Muscle layer of duodenum (tissue), 2 donors: Measurements from ENCODE around the gene THPO.

ENCODE experiments used
- H3K27ac ChIP-seq: one replicate; pipeline ENCODE4 v1.7.0; 2013; ENCODE audit warnings: mild to moderate bottlenecking, low read length
- H3K27me3 ChIP-seq: one replicate; pipeline ENCODE4 v1.7.0; 2013; ENCODE audit warnings: low read depth, mild to moderate bottlenecking, control low read depth, low read length
- H3K36me3 ChIP-seq, 2 donors: one replicate each; pipeline ENCODE4 v1.7.0; 2013; ENCODE audit warnings: low read length in 2 of 2, control low read depth in 1 of 2, mild to moderate bottlenecking in 1 of 2; ENCODE audit not compliant: insufficient read depth in 2 of 2, control insufficient read depth in 1 of 2
- H3K4me1 ChIP-seq, 2 donors: one replicate each; pipeline ENCODE4 v1.7.0; 2013; ENCODE audit warnings: low read length in 2 of 2, mild to moderate bottlenecking in 2 of 2, control low read depth in 1 of 2, moderate library complexity in 1 of 2; ENCODE audit not compliant: insufficient read depth in 2 of 2, control insufficient read depth in 1 of 2
- H3K4me3 ChIP-seq, 2 donors: one replicate each; pipeline ENCODE4 v1.7.0; 2013; ENCODE audit warnings: low read length in 2 of 2, low read depth in 1 of 2, mild to moderate bottlenecking in 1 of 2
- H3K9me3 ChIP-seq, 2 donors: one replicate each; pipeline ENCODE4 v1.7.0; 2013; ENCODE audit warnings: low read length in 2 of 2, control low read depth in 1 of 2, mild to moderate bottlenecking in 1 of 2; ENCODE audit not compliant: control insufficient read depth in 1 of 2
- donor health status: healthy.

THPO gene

DNA sequence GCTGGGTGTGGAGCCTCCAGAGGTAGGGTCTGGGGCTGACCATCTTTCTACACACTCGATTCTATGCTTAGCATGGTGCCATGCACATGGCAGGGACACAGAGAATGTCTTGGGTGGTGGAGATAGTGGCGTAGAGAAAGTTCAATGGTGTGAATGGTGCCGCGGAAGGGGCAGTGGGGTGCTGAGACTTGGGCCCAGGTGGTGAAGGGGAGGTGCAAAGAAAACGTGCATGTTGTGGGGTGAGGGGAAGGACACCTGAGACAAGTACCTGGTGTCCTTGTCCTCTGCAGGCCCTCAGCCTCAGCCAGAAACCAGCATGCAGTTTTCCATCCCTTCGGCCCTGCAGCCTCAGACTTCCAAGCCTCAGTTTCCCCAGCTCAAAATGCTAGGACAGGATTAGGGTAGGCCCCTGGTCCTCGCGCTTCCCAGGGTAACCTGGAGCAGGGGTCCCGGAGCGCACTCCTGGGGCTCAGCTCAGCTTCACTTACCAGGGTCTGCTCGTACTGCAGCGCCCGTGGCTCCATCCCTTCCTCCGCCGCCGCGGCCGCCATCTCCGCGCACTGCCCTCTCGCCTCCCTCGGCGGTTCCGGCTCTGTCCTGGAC, 17.0 kb downstream of the THPO start:
- no peaks in the 10 kb centered on the region for H3K9me3 ChIP-seq
- H3K27me3 ChIP-seq: no peaks in the 10 kb centered on the region
- peaks cover 6 to 18% of the 10 kb centered on the region in 2 donors for H3K36me3 ChIP-seq
- H3K27ac ChIP-seq: peak overlapping the region; percentile 60
- peaks cover 6 to 23% of the 10 kb centered on the region in 2 donors for H3K4me1 ChIP-seq
- H3K4me3 ChIP-seq: peak overlapping the region; percentile 69 to 79

DNA sequence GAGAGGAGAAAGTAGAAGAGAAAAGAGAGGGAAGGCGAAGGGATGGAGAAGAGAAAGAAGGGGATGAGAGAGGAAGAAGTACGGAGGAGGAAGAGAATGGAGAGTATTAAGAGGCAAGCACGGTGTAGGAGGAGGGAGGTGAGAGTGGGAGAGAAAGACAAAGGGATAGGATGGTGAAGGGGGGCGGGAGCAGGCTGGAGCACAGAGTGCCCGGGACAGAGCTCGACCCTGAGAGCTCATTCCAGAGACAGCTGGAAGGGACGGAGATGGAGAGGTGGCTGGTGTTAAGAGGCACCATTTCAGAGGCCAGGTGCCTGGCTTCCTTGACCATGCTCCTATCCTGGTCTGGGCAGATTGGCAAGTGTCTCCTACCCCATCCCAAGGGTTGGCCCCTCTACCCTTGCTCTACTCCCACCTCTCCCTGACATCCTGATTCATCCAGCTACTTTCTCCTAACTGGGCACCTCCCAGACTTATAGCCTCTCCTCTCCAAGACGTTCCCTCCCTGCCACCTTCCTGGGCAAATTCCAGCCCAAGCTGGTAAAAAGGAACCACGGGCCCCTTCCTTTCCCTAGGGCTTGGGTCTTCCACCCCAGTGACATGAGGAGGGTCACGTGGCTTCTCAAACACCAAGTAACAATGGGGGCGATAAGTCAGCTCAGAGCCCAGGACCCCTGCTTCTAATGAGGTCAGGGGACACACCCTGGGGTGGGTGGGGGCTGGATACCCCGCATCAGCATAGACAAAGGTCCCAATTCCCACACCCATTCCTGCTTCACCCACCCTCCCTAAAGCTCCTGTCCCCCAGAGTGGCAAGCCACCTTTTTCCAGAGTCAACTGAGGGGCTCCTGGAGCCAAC, 17.7 kb downstream of the THPO start:
- H3K4me1 ChIP-seq: peaks cover 6 to 23% of the 10 kb centered on the region in 2 donors
- no peak overlapping the region for H3K27ac ChIP-seq
- peak overlapping the region; percentile 69 to 79 for H3K4me3 ChIP-seq
- H3K9me3 ChIP-seq: no peaks in the 10 kb centered on the region
- H3K27me3 ChIP-seq: no peaks in the 10 kb centered on the region
- H3K36me3 ChIP-seq: peaks cover 7 to 18% of the 10 kb centered on the region in 2 donors

DNA sequence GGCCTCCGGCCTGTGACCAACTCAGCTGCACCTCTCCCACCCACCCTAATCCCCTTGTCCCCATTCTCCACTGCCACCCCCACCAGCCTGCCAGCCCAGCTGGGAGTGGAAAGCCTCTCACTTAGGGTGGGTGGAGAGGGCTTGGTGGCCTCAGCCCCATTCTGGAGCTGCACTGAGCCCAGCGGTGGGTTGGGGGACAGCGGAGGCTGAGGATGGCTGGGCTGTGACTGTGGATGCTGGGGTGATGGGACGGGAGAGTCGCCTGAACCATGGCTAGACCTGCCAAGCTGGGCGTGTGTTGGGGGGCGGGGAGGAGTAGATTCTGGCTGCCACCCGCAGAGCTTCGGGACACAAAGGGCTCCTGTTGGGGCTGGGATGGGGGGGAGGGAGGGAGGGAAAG, 18.4 kb downstream of the THPO start:
- H3K9me3 ChIP-seq: no peaks in the 10 kb centered on the region
- H3K4me1 ChIP-seq: peaks cover 6 to 21% of the 10 kb centered on the region in 2 donors
- H3K27me3 ChIP-seq: no peaks in the 10 kb centered on the region
- peaks cover 4 to 22% of the 10 kb centered on the region in 2 donors for H3K36me3 ChIP-seq
- H3K4me3 ChIP-seq: no peak overlapping the region
- no peak overlapping the region for H3K27ac ChIP-seq

DNA sequence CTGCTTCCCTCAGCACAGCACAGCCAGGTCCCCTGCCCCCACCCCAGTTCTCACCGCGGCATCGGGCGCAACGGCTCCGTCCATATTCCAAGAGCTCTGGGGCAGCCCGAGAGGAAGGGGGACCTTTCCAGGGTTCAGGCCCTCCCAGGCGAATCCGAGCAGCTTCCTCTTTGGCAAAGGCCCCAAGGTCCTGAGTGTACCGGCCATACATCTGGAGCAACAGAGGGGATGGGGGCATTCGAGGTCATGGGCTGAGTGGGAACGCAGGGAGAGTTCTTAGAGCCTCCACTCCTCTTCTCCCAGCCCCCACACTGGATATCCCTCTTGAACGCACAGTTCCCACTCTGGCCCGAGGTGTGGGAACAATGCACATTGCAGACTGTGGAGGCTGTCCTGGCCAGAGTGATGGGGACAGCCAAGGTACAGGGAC, 19.1 kb downstream of the THPO start:
- Histone ChIP-seq H3K27me3 (no peaks in the 10 kb centered on the region), H3K36me3 (peaks cover 3 to 22% of the 10 kb centered on the region in 2 donors), H3K4me1 (peaks cover 6 to 15% of the 10 kb centered on the region in 2 donors), H3K27ac (no peak overlapping the region), H3K9me3 (no peaks in the 10 kb centered on the region), H3K4me3 (no peak overlapping the region)

DNA sequence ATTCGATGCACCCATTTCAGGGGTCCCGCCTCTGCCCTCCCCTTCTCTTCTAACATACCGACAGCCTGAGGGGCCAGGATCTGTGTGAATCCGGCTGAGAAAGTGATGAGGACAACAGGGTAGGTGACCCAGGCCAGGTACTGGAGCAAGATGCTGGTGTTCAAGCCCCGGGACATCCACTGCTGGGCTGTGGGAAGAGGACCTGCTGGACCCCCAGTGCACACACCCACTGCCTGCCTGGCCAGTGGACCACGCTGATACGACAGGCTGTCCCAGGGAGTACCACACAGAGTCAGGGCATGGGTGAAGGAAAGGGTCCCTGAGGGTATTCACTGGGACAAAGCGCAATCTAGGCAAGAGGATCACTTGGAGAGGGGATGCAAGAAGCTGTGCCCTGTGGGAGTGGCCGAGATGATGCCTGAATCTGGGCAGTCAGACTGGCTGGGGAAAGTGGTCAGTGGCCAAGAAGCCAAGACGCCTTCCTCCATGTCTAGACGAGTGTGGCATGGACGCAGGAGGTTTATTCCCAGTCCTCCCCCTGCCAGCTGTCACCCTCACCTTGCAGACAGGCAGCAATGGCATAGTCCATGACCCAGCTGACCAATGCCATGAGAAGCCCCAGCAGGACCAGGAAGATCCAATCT, 19.8 kb downstream of the THPO start:
- peaks cover 3 to 22% of the 10 kb centered on the region in 2 donors for H3K36me3 ChIP-seq
- no peaks in the 10 kb centered on the region for H3K27me3 ChIP-seq
- H3K27ac ChIP-seq: no peak overlapping the region

DNA sequence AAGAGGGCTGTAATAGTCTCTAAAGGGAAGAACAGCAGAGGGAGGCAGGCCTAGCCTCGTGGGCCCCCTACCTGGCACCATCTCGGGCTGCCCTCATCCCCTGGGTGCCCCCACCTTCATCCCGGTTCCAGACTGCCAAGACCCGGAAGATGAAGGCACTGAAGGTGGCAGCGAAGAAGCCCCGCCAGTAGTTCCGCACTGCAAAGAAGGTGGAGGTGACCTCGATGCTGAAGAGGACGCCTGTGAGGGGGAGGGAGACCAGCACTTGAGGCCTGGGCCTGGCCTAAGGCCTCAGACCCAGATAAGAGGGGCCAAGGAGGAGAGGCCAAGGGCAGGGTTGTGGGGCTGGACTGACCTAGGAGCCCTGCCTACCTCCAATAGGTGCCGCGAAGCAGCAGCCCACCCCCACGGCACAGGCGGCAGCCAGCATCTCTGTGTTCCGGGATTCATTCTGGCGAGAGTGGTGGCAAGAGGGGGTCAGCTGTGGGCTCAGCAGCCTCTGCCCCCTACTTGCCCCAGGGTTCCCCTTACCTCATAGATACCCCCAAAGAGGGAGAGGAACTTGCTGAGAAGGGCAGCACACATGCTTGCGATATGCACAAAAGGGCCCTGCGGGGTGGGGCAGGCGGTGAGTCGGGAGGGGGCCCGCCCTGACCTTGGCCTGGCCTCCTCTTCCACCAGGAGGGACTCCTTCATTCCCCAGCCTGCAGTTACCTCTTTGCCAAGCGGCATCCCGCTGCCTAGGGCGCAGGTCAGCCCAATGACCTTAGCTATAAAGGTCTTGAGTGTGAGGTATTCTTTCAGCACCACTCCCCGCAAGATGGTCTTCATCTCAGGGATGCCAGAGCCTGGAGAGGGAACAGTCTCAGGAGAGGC, 20.5 kb downstream of the THPO start:
- Histone ChIP-seq H3K27me3 (no peaks in the 10 kb centered on the region), H3K9me3 (no peaks in the 10 kb centered on the region), H3K36me3 (peaks cover 3 to 19% of the 10 kb centered on the region in 2 donors), H3K27ac (no peak overlapping the region), H3K4me1 (peaks cover 6 to 11% of the 10 kb centered on the region in 2 donors), H3K4me3 (no peak overlapping the region)

More for the DNA sequence above, 19.8 kb downstream of the THPO start:
- Histone ChIP-seq H3K9me3 (no peaks in the 10 kb centered on the region), H3K4me1 (peaks cover 6 to 11% of the 10 kb centered on the region in 2 donors), H3K4me3 (no peak overlapping the region)

DNA sequence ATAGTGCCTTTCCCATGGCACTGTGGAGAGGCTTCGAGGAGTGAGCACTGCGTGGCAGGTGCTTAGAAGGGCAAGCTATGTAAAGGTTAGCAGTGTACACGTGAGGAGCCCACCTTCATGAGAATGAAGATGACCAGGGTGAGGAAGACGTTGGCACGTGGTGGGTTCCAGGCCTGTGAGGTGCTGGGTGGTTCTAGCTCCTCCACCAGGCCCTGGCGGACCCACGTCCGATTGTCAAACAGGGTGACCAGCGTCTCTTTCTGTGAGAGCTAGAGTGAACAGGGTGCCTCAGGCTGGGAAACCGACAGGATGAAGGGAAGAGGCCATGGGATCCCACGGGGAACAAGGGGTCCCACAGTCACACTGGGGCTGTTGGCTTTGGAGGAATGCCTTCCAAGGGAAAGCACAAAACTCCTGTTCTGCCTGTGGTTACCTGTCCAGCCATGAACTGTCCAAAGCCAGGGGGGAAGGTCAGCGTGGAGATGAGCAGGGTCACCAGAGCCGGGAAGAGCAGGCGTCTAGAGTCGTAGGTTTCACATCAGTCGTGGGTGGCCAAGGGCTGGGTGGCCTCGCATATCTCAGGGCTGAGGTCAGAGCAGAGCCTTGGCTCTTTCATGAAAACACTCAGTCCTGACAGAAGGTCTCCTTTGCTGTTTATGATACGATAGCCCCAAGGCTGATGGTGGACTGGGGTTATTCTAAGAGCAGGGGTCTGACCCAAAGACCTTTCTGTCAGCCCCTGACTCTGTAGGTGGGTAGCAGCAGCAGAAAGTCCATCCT, 22.6 kb downstream of the THPO start:
- H3K27ac ChIP-seq: no peak overlapping the region

DNA sequence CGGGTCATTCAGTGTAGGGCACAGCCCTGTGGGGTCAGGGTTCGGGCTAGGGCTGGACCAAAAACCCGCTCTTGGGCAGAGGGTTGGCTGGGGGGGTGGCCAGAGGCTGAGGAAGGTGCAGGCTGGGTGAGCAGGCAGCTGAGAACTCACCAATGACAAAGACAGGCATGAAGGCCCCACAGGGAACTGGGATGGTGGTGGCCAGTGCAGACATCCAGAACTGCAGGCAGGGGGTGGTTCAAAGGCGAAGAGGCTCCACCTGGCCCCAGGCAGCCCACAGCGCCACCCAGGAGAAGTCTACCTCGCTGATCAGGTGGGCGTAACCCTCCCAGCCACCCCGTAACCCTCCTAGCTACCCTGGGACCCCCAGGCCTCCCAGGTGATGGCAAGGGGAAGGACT, 23.3 kb downstream of the THPO start:
- no peak overlapping the region for H3K27ac ChIP-seq
- peaks cover 3 to 19% of the 10 kb centered on the region in 2 donors for H3K36me3 ChIP-seq
- no peaks in the 10 kb centered on the region for H3K27me3 ChIP-seq
- H3K4me3 ChIP-seq: no peak overlapping the region
- peaks cover 0 to 8% of the 10 kb centered on the region in 2 donors for H3K4me1 ChIP-seq
- no peaks in the 10 kb centered on the region for H3K9me3 ChIP-seq

More for the DNA sequence above, 22.6 kb downstream of the THPO start:
- Histone ChIP-seq H3K36me3 (peaks cover 3 to 19% of the 10 kb centered on the region in 2 donors), H3K9me3 (no peaks in the 10 kb centered on the region), H3K4me3 (no peak overlapping the region), H3K27me3 (no peaks in the 10 kb centered on the region), H3K4me1 (peaks cover 0 to 11% of the 10 kb centered on the region in 2 donors)

DNA sequence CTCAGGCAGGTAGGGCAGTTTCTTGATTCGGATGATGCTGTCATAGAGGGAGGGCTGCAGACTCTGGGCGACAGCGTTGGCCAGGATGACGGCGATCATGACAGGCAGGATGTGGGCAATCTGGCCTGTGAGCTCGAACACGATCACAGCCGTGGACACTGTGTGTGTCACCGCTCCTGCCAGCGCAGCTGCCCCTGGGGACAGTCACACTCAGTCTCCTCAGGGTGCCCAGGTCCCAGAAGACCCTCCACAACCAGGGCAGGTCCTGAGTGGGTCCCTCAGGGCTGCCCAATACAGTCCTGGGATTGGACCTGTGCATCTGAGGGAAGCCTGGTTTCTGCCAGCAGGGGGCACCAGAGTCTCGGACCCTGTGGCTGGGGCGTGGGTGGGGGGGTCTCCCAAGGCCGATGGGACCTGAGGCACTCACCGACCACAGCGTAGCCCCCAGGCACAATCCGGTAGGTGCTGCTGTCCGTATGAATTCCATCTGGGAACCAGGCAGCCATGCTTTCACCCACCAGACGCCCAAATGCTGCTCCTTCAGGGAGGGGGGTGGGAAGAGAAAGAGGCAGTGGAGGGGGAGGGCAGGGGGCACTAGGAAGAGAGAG, 23.8 kb downstream of the THPO start:
- Histone ChIP-seq H3K36me3 (peaks cover 3 to 19% of the 10 kb centered on the region in 2 donors), H3K4me1 (peaks cover 0 to 8% of the 10 kb centered on the region in 2 donors), H3K27me3 (no peaks in the 10 kb centered on the region), H3K4me3 (no peak overlapping the region), H3K9me3 (no peaks in the 10 kb centered on the region), H3K27ac (no peak overlapping the region)

DNA sequence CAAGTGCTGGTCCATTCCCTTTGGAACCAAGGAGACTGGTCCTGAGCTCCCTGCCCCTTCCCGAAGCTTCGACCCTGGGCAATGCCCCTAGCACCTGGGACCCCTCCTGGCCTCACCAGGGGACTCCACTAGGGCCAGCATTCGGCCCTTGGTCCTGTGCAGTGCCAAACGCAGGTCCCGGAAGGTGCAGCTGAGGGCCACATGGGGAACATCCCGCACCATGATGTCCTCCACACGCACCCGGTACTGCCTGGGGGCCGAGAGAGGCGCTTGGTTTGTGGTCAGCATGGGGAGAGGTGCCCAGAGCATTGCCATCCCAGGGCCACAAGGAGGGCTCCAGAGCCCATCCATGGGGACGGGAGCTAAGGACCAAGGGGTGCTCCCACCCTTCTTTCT, 24.5 kb downstream of the THPO start:
- no peak overlapping the region for H3K4me3 ChIP-seq
- H3K9me3 ChIP-seq: no peaks in the 10 kb centered on the region
- H3K27ac ChIP-seq: no peak overlapping the region
- no peaks in the 10 kb centered on the region for H3K27me3 ChIP-seq
- peaks cover 3 to 19% of the 10 kb centered on the region in 2 donors for H3K36me3 ChIP-seq
- peaks cover 0 to 8% of the 10 kb centered on the region in 2 donors for H3K4me1 ChIP-seq
